Effector memory CD8-positive, alpha-beta T cell (primary cell): ENCODE measurements around the gene AGFG2.

Experiments used
- ATAC-seq: fragments of 150-1000 bp; cut with Tn5 transposase; replicated peaks from 2 replicates; pipeline ENCODE4 v1.10.0; 2021; ENCODE audit warnings: mild to moderate bottlenecking, moderate library complexity
- DNase-seq, 3 experiments: peaks; one replicate each; pipeline ENCODE4 v3.0.0; 2021
- H3K27ac Mint-ChIP-seq, 2 donors: one replicate each; pipeline ENCODE4 v1.8.0; 2022; ENCODE audit warnings: mild to moderate bottlenecking in 2 of 2, mixed read lengths in 2 of 2, moderate library complexity in 2 of 2
- H3K27me3 Mint-ChIP-seq, 2 donors: one replicate each; pipeline ENCODE4 v1.8.0; 2022; ENCODE audit warnings: mixed read lengths in 2 of 2
- H3K36me3 Mint-ChIP-seq: one replicate; pipeline ENCODE4 v1.8.0; 2022; ENCODE audit warnings: mild to moderate bottlenecking, moderate library complexity, mixed read lengths; ENCODE audit not compliant: insufficient read depth
- H3K4me1 Mint-ChIP-seq, 2 donors: one replicate each; pipeline ENCODE4 v1.8.0; 2022; ENCODE audit warnings: low read depth in 2 of 2, mixed read lengths in 2 of 2
- H3K4me3 Mint-ChIP-seq, 2 donors: one replicate each; pipeline ENCODE4 v1.8.0; 2022; ENCODE audit warnings: mild to moderate bottlenecking in 2 of 2, mixed read lengths in 2 of 2, moderate library complexity in 2 of 2
- H3K9me3 Mint-ChIP-seq, 2 donors: one replicate each; pipeline ENCODE4 v1.8.0; 2022; ENCODE audit warnings: mixed read lengths in 2 of 2

AGFG2 gene

DNA sequence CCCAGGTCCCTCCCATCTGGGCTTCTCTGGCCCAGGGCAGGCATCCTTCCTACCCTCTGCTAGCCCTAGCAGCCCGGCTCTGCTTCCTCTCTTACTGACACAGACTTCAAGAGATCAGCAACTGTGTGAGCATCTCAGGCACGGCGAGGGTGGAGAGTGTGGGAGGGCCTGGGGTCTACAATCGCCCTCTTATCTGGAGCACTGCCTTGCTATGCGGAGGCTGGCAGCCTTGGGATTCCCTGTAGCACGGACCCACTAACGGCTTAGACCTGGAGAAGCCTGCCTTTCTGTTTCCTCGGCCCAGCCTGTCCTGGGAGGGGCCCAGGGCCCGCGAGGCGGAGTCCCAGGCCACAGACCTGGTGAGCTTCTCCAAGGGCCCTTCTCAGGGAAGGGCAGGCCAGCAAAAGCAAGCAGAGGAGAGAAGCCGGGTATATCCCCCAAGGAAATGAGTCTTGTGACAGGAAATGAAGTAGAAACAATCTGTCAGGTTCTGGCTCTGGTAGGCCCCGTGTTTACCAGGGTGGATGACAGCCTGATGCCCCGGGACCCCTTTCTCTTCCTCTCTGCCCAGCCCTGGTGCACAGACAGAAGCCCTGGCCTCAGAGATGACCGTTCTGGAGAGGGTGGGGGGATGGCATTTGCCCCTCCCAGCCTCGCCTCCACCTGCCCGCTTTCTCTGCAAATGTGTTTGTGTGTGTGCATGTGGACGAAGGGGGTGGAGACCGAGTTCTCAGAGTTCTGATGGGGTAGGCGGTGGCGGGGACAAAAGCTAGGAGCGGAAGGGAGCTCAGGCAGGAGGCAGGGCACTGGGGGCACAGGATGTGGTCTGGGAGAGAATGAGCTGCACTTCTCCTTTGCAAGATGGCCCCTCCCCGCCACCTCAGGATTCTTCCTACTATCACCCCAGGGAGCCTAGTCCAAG, 44.4 kb downstream of the AGFG2 start:
- DNase-seq: peak; percentile 36 to 50 (median 39)

DNA sequence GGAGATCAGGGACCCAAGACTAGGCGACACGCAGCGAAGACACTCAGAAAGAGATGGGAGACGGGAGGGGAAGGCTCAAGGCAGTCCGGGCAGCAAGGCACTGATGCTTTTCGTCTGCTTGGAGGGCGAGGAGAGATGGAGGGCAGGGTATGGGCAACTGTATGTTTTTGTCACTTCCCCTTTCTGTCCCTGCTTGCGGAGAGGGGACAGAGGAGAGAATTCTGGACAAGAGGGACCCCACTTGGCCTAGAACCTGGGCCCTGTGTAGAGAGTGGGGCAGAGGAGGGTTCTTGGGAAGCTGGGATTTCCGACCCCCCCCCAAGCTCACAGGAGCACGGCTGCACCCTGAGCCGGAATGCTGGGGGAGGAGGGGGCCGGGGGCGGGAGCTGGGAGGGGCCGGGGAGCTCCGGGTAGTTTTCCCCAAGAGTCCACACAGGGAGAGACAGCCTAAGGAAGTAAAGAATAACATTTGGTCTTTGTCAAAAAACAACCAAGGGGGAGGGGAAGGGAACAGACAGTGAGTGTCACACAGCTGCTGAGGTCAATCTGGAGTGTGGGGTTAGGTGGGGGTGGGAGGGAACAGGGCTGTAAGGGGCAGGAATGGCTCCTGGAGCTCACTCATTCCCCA, 45.2 kb downstream of the AGFG2 start:
- Mint-ChIP-seq H3K27me3 (peaks cover 0 to under 1% of the 10 kb centered on the region in 2 donors), H3K9me3 (no peaks in the 10 kb centered on the region), H3K4me1 (peaks cover 33 to 34% of the 10 kb centered on the region in 2 donors), H3K36me3 (peaks cover 37% of the 10 kb centered on the region), H3K4me3 (peak overlapping the region; percentile 97 to 98), H3K27ac (peak overlapping the region; percentile 94 to 95)
- ATAC-seq (no peak), DNase-seq (no peak)

More for the DNA sequence above, 44.4 kb downstream of the AGFG2 start:
- ATAC-seq: peak; percentile 6
- Mint-ChIP-seq H3K4me1 (peaks cover 33 to 36% of the 10 kb centered on the region in 2 donors), H3K27me3 (no peaks in the 10 kb centered on the region), H3K9me3 (no peaks in the 10 kb centered on the region), H3K27ac (peak overlapping the region; percentile 94 to 95), H3K36me3 (peaks cover 37% of the 10 kb centered on the region), H3K4me3 (peak overlapping the region; percentile 97 to 98)

DNA sequence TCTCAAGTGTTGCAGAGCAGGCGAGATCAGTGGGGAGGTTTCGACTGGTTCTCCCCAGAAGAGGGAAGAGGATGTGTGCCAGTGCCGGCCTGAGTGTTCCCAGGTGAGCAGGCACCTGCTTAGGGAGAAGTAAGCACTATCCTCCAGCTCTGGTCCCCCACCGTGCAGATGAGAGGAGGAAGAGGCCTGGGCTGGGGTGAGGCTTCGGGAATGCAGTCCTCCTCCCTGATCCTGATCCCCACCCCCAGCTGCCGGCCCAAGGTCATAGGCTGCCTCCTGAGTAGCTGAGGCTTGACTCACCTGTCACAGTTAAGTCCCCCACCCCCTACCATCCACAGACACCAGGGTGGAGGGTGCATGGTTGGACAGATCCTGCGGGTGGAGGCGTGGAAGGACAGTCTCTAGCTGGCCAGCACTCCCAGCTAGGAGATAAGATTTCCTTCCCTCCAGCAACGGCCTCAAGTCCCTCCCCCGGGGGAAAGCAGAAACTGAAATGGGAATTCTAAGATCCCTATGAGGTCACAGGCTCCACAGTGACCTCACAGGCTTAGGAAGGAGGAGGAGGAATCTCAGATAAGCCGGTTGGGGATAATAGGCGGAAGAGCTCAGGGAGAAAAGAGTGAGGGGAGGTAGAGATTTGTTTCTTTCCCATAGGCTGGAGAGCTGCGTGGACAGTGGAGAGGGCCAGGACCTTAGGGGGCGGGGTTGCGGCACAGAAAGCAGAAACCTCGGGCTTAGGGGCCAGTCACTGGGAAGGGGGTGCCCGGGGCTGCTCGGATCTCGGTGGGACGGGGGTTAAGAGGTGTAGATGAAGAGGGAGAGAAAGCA, 45.9 kb downstream of the AGFG2 start:
- Mint-ChIP-seq H3K4me1 (peaks cover 33% of the 10 kb centered on the region in 2 donors), H3K27me3 (peaks cover 0 to 8% of the 10 kb centered on the region in 2 donors), H3K27ac (peak overlapping the region; percentile 94 to 95), H3K4me3 (peak overlapping the region; percentile 97 to 98), H3K36me3 (peaks cover 37% of the 10 kb centered on the region), H3K9me3 (no peaks in the 10 kb centered on the region)
- ATAC-seq (no peak), DNase-seq (no peak)

DNA sequence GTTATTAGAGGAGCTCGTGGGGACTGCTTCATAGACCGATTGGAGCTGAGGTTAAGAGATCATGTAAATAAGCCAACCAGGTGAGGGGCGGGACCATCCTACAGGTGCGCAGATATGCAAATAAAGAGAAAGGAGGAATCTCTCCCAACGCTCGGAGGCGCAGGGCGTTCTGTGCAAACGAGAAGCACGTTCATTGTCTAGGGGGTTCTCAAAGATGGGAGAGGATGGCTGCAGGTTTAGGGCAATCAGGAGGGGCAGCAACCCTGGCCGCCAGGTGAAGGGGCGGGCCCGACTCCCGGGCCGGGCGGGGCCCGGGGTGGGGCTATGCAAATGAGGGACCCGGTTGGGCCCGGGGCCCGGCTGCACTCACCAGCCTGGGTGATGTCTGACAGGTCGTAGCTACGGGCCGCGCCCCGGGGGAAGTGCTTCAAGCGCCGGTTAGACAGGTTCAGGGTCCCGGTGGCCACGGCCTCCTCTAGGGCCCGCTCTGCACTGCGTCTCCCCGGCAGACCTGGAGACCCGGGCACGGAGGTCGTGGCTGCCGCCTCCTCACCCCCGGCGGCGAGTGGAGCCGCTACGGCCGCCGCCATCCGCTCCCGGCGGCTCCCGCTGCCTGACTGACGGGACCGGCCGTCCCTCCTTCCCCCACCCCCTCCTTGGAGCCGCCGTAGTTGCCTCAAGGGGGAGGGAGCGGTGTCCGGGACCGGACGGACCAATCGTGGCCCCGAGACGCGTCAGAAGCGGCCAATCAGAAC, 46.7 kb downstream of the AGFG2 start, which contains the start of gene LRCH4:
LRCH4 (minus strand) TSS at position 619 of the 755 bp plus-strand sequence; CDS start at position 590, 29 bp downstream.
- Mint-ChIP-seq H3K4me1 (peaks cover 33% of the 10 kb centered on the region in 2 donors), H3K4me3 (peak within 1 kb of the TSS; percentile 97 to 98), H3K9me3 (no peaks in the 10 kb centered on the region), H3K36me3 (peaks cover 37% of the 10 kb centered on the region), H3K27ac (peak within 1 kb of the TSS; percentile 94 to 95), H3K27me3 (peaks cover 6 to 16% of the 10 kb centered on the region in 2 donors)
- DNase-seq (peak in 2 of 3 experiments; percentile 50 to 57), ATAC-seq (peak; percentile 16)

DNA sequence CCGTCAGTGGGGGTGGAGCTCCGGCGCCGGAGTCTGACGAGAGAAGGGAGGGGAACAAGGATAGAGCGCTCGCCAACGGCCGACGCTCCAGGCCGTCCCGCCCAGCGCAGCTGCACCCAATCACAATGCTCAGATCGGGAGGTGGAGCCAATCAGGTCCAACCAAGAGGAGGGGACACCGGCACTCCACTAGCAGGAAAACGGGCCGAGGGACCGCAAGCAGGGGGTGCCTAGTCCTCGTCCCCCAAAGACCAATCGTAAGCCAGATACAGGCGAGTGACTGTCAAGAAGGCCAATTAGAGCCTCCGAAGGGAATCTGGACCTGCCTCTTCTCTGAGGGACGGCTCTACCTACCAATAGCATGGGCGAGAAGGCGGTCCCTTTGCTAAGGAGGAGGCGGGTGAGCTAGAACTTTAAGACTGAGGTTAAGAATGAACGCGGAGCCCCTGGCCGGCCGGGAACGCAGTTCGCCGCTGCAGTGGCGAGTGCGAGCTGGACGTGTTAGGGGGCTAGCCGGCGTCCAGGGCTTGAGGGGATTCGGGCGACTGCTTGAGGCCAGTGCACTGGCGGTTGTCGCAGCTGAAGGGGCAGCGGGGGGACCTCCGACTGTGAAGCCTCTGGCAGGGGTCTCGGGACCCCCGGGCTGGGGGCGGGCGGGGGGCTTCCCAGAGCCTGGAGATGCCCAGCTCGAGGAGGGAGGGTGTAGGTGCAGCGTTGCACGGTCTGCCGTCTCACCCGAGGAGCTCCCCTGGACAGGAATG, 47.4 kb downstream of the AGFG2 start, which contains the start of gene FBXO24:
FBXO24 (plus strand) TSS at position 63 of the 760 bp plus-strand sequence; CDS start at position 361, 298 bp downstream.
- Mint-ChIP-seq H3K27ac (peak within 1 kb of the TSS; percentile 94 to 95), H3K4me1 (peaks cover 30 to 33% of the 10 kb centered on the region in 2 donors), H3K9me3 (no peaks in the 10 kb centered on the region), H3K4me3 (peak within 1 kb of the TSS; percentile 97 to 98), H3K36me3 (peaks cover 33% of the 10 kb centered on the region), H3K27me3 (peaks cover 7 to 18% of the 10 kb centered on the region in 2 donors)
- DNase-seq (peak; percentile 98 to 99 (median 99)), ATAC-seq (peak; percentile 80)

DNA sequence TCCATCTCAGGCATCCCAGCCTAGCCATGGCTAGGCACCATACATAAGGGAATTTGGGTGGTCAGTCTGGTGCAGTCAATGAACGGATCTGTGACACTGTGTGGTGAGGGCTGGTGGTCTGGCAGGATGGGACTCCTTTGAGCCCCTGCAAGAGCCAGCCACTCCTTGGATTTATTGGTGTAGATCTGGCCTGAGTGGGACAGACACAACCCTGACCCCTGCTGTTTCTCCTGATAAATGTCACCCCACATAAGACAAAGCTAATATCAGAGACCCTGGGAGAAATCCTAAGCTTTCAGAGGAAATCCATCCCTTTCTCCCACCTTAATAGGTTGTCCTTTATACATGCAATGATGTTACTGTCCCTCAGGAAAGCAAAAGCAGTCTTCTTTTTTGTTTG, 49.4 kb downstream of the AGFG2 start:
- DNase-seq (no peak), ATAC-seq (no peak)
- H3K27ac Mint-ChIP-seq: no peak overlapping the region
- H3K27me3 Mint-ChIP-seq: peaks cover 22 to 27% of the 10 kb centered on the region in 2 donors
- H3K9me3 Mint-ChIP-seq: no peaks in the 10 kb centered on the region
- peaks cover 24% of the 10 kb centered on the region for H3K36me3 Mint-ChIP-seq
- peaks cover 21 to 22% of the 10 kb centered on the region in 2 donors for H3K4me1 Mint-ChIP-seq
- H3K4me3 Mint-ChIP-seq: peak overlapping the region in 1 of 2 donors; percentile 98

DNA sequence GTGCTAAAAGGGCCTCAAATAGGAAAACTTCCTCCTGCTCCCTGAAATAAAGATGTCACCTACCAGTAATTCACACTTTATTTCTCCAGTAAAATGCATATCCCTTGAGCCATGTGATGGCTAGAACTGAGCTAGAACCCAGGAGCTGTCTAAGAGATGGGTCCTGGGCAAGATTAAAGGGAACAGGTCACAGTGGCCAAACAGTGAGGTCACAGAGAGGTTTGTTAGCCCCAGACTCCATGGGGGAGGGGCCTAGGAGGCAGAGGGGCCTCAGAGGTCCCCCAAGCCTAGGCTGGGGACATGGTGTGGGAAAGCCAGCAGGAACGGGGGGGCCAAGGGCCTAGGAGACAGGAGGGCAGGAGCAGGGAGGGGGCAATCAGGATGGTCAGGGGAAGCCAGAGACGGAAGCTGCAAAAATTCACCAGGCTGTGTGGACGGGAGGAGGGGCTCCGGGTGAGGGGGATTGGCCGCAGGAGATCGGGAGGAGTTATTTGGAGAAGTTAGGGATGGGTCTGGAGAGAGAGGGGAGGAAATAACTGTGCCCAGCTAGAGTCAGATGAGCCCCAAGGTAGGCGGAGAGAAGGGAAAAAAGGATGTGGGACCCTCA, 50.4 kb downstream of the AGFG2 start:
- no peak overlapping the region for H3K27ac Mint-ChIP-seq
- DNase-seq: no peak
- peaks cover 18% of the 10 kb centered on the region for H3K36me3 Mint-ChIP-seq
- H3K27me3 Mint-ChIP-seq: peaks cover 22 to 27% of the 10 kb centered on the region in 2 donors
- H3K9me3 Mint-ChIP-seq: no peaks in the 10 kb centered on the region
- no peak overlapping the region for H3K4me3 Mint-ChIP-seq
- no peak for ATAC-seq
- H3K4me1 Mint-ChIP-seq: peaks cover 11 to 14% of the 10 kb centered on the region in 2 donors

DNA sequence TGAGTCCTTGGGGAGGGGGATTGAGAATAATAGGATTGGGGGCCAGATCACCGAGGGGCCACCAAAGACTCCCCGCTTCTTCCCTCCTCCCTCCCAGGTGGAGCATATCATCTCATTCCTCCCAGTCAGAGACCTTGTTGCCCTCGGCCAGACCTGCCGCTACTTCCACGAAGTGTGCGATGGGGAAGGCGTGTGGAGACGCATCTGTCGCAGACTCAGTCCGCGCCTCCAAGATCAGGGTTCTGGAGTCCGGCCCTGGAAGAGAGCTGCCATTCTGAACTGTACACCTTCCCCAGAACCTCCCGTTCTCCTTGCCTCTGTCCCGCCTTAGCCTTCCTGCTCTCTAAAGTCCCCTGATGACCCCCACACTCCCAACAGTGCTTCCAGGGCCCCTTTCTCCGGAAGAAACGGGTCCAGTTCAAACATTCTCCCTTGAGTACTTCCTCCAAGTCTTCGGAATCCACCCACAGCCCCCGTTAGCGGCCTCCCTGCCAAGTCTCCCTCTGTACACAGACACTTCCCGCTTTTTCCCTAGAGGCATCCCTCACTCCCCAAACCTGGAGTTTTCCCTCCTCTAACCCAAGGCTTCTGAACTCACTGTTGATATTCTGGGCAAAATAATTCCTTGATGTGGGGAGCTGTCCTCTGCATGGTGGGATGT, 51.2 kb downstream of the AGFG2 start:
- Mint-ChIP-seq H3K36me3 (peaks cover 13% of the 10 kb centered on the region), H3K27me3 (peaks cover 22 to 27% of the 10 kb centered on the region in 2 donors), H3K9me3 (no peaks in the 10 kb centered on the region), H3K4me1 (peaks cover 3 to 6% of the 10 kb centered on the region in 2 donors), H3K4me3 (no peak overlapping the region), H3K27ac (no peak overlapping the region)
- DNase-seq (no peak), ATAC-seq (no peak)

DNA sequence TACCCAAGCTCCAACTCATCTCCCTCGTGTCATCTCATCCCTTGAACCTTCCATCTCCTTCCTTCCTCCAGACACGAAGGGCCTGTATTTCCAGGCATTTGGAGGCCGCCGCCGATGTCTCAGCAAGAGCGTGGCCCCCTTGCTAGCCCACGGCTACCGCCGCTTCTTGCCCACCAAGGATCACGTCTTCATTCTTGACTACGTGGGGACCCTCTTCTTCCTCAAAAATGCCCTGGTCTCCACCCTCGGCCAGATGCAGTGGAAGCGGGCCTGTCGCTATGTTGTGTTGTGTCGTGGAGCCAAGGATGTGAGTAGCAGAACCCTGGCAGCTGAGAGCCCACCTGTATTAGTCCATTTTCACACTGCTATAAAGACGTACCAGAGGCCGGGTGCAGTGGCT, 52.6 kb downstream of the AGFG2 start:
- Mint-ChIP-seq H3K4me1 (peaks cover 0 to under 1% of the 10 kb centered on the region in 2 donors), H3K9me3 (no peaks in the 10 kb centered on the region), H3K27ac (no peak overlapping the region), H3K36me3 (no peaks in the 10 kb centered on the region), H3K4me3 (no peak overlapping the region), H3K27me3 (peaks cover 22 to 27% of the 10 kb centered on the region in 2 donors)
- no peak for DNase-seq
- ATAC-seq: no peak

DNA sequence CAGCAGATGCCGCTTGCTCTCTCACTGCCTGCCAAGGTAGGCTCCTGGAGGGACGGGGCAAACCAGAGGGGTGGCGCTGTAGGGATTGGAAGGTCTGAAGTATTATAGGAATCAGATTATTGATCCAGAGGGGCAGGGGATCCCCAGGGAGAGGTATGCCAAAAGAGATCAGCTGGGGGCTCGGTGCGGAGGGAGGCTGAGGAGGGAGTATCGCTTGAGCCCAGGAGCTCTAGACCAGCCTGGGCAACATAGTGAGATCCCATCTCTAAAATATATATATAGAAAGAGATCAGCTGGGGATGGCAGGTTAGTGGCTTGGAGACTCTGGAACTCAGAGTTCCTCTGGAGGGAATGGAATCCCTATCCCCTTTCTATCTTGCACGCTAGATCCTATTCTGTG, 56.2 kb downstream of the AGFG2 start:
- H3K4me3 Mint-ChIP-seq: no peak overlapping the region
- H3K36me3 Mint-ChIP-seq: no peaks in the 10 kb centered on the region
- H3K4me1 Mint-ChIP-seq: no peaks in the 10 kb centered on the region
- H3K27me3 Mint-ChIP-seq: peaks cover 17 to 22% of the 10 kb centered on the region in 2 donors
- no peak for DNase-seq
- ATAC-seq: no peak
- H3K27ac Mint-ChIP-seq: peak overlapping the region in 1 of 2 donors; percentile 33
- H3K9me3 Mint-ChIP-seq: no peaks in the 10 kb centered on the region

DNA sequence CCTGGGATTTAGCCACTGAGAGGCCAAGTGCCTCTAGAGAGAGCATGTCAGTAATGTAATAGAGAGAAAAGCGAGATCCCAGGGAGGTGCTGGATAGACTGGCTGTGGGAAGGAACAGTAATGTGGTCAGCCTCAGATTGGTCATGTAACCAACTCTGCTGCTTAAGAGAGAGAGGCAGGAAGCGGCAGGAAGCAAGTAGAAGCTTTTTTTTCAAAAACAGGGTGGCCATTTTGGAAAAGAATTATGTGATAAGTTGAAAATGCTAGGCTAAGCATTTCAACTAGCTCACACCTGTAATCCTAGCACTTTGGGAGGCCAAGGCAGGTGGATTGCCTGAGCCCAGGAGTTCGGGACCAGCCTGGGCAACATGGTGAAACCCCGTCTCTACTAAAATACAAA, 59.4 kb downstream of the AGFG2 start:
- H3K4me1 Mint-ChIP-seq: peaks cover 0 to 2% of the 10 kb centered on the region in 2 donors
- DNase-seq (no peak), ATAC-seq (no peak)
- no peaks in the 10 kb centered on the region for H3K27me3 Mint-ChIP-seq
- H3K36me3 Mint-ChIP-seq: peaks cover 3% of the 10 kb centered on the region
- H3K4me3 Mint-ChIP-seq: no peak overlapping the region
- H3K9me3 Mint-ChIP-seq: no peaks in the 10 kb centered on the region
- no peak overlapping the region for H3K27ac Mint-ChIP-seq
